ENCODE data around the gene CCDC200.
"Not testable (repeated sequence)": the region's sequence is repeated elsewhere in the genome, so short reads cannot be mapped to it uniquely, and the experiment has no call there.

Gene CCDC200

GRCh38 chr17:43215341-43215740 is 13.1 kb downstream of the CCDC200 start:
- no peak for DNase-seq

- DNase-seq = no peak
These were observed 14.9 kb downstream of the CCDC200 start for GRCh38 chr17:43213545-43213944.

- DNase-seq = no peak
These were observed 15.6 kb downstream of the CCDC200 start for GRCh38 chr17:43212641-43213490.

- DNase-seq = peak; percentile 60
These were observed 16.7 kb downstream of the CCDC200 start, which contains the start of gene TMEM106A for GRCh38 chr17:43211480-43212402. TMEM106A (plus strand) TSS chr17:43211875; CDS start chr17:43213042, 1,167 bp downstream.

- DNase-seq = no peak
These were observed 17.3 kb downstream of the CCDC200 start for GRCh38 chr17:43211123-43211479.

- DNase-seq = no peak
These were observed 17.8 kb downstream of the CCDC200 start for GRCh38 chr17:43210576-43210975.

GRCh38 chr17:43203013-43203412 is 25.4 kb downstream of the CCDC200 start:
- DNase-seq = not testable (repeated sequence)

GRCh38 chr17:43200127-43200526 is 28.3 kb downstream of the CCDC200 start:
- no peak for DNase-seq

- no peak for DNase-seq
These were observed 28.8 kb downstream of the CCDC200 start for GRCh38 chr17:43199633-43200032.

GRCh38 chr17:43193251-43193650 is 35.2 kb downstream of the CCDC200 start:
- DNase-seq = no peak

- not testable (repeated sequence) for DNase-seq
These were observed 41.8 kb downstream of the CCDC200 start for GRCh38 chr17:43186656-43187055.

- DNase-seq = no peak
These were observed 44.5 kb downstream of the CCDC200 start for GRCh38 chr17:43183921-43184320.

- DNase-seq = no peak
These were observed 52.3 kb downstream of the CCDC200 start for GRCh38 chr17:43176119-43176570.

- no peak for DNase-seq
These were observed 53.0 kb downstream of the CCDC200 start for GRCh38 chr17:43175213-43176118.

- peak; percentile 10 for DNase-seq
These were observed 56.6 kb downstream of the CCDC200 start for GRCh38 chr17:43171586-43172487.
